Right lobe of liver (tissue), 4 donors: Measurements from ENCODE around the gene DCAKD.

ENCODE experiments used
- CTCF ChIP-seq, 4 donors: fragments of 200-600 bp in 3 of 4; fragments of 450-650 bp in 1 of 4; IDR thresholded peaks; one replicate each; pipeline versions ENCODE4 v1.5.1 to v1.8.0; 2016 to 2022; ENCODE audit warnings: antibody characterized with exemption in 4 of 4, mild to moderate bottlenecking in 2 of 4
- POLR2A ChIP-seq: fragments of 450-650 bp; IDR thresholded peaks from one replicate; pipeline ENCODE4 v1.6.1; 2017; ENCODE audit warnings: antibody characterized with exemption, mild to moderate bottlenecking
- donor health status: DM: no; HTN: no; CAD: no.
- donor health status: DM: no; HTN: no; CAD: no.
- donor health status: DM: no; HTN: yes; CAD: no.

- no peak for TF ChIP-seq CTCF (IDR thresholded peaks at IDR 0.05)
- TF ChIP-seq POLR2A = no peak
These were observed 22.1 kb upstream of the DCAKD start for GRCh38 chr17:45073414-45074070.
